Nucleus accumbens (tissue), 56 donors: ENCODE data around the gene MAPKAPK3.
"Not testable (repeated sequence)": the region's sequence is repeated elsewhere in the genome, so short reads cannot be mapped to it uniquely, and the experiment has no call there.

Experiments used
- DNase-seq, 56 donors: peaks; one replicate each; lab custom pipeline; 2025; lab: John Stamatoyannopoulos, UW

The MAPKAPK3 gene

DNA sequence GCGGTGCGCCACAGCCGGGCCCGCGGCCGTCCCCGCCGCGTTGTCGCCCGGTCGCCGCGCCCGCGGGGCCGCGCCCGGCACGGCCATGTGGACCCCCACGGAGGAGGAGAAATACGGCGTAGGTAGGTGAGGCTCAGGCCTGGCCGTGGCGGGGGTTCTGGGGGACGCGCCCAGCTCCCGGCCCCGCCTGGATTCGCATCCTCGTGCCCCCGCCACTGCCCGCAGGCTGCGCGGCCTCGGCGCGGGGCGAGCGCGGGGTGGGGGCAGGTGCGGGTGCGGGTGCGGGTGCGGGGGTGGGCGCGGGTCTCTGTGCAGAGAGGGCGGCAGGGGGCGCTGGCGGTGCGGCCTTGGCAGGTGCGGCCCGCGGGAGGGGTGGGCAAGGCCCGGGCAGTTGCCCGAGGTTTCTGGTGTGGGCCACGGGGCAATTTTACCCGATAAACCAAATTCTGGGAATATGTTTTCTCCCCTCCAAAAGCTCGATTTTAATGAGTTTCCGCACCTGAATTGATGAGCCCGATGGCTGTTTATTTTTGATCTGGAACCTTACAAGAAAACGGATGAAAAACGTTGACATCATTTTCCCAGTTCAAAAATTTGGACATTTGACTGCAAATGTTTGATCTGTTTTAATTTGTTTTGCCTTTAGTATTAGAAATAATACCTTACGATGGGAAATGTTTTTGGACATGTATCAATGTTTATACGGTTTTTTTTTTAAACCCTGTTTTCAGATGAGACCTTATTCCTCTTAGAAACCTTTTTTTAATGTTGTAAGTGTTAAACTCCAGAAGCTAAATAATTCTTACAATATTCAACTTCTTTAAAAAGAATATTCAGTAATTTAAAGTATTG, 58.5 kb downstream of the MAPKAPK3 start:
- peak in 52 of 56 donors; percentile 18 to 88 (median 66) for DNase-seq

DNA sequence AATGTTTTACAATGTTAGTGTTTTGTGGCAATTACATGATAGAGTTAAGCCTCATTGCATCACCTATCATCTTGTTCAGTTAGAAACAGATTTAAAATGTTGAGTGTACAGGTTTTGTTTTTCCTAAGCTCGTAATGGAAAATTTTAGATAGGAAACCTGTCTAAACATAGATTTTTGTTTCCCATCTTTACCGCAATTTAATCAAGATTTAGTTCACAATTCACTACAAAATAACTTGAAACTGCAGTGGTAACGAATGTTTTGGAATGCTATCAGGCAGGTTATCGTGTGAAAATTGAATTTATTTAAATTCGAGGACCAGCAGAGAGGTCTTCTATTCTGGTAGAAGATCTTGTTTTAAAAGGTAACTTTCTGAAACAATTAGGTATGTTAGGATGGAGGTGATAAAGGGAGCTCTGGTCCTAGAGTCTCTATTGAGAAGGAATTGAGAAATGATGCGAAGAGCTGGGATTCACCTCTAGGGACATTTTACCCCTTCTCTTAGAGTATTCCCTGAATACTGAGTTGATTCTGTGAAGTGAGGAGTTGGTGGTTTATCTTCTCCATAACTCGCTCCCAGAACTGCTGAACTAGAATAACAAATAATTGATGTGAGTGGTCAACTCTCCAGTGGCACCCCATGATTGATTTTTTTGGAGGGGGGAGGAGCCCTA, 59.2 kb downstream of the MAPKAPK3 start:
- DNase-seq, result no peak

DNA sequence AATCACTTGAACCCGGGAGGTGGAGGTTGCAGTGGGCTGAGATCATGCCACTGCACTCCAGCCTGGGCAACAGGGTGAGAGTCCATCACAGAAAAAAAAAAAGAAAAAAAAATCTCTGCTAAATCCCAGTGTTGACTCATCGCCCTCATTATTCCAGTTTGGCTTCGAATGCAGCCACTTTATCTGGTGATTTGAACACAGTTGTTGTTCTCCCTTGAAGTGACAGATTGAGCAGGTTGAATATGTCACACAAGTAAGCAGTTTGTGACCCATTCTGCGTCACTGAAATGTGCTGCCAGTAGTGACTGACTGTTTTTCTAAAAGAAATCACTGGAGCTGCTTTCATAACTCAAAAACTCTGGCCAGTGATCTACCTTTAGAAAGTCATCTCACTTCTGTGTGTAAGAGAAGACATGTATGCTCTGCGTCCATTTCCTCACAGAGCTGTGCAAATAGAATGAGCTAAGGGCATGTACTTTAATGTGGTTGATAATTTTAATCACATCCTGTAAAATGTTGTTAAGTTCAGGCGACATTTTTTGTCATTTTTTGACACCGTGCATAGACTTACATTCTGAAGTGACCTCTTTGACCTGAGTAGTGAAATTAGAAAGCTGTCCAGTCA, 70.3 kb downstream of the MAPKAPK3 start:
- peak in 5 of 56 donors; percentile 10 to 55 (median 21) for DNase-seq

DNA sequence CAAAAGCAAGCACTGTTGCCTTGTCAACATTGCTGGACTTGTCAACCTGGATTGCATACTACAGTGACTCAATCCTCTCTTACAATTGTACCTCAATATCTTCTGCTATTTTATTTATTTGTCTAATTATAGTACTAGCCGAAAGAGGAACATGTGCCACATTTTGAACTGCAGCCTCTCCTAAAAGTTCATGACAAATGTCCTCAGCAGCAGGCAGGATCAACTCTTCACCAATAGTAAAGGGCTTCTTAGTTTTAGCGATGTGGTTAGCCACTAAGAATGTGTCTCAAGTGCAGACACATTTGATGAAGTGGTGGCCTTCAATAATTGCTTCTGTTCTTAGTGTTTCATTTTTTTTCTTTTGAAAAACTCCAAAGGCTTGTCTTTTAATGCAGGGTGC, 71.0 kb downstream of the MAPKAPK3 start:
- no peak for DNase-seq

DNA sequence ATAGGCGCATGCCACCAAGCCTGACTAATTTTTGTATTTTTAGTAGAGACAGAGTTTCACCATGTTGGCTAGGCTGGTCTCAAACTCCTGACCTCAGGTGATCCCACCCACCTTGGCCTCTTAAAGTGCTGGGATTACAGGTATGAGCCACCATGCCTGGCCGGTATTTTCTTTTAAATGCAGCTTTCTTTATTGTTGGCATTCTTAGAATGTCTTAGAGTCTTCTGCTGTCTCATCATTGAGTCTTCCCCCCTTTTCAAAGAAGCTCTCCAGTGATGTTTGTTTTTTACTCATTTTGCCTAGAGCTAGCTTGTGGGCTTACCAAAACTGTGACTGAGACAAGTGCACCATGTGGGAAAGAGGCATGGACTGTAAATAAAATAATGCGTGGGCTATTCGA, 71.7 kb downstream of the MAPKAPK3 start:
- DNase-seq, result not testable (repeated sequence)

DNA sequence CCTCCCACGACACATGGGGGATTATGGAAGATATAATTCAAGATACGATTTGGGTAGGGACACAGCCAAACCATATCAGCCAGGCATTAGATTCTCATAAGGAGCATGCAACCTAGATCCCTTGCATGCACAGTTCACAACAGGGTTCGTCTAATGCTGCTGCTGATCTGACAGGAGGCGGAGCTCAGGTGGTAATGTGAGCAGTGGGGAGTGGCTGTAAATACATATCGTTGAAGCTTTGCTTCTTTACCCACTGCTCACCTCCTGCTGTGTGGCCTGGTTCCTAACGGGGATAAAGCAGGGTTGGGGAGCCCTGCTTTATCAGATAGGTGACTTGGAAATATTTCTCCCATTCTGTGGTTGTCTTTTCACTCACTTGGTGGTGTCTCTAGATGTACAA, 72.6 kb downstream of the MAPKAPK3 start:
- DNase-seq, result no peak

DNA sequence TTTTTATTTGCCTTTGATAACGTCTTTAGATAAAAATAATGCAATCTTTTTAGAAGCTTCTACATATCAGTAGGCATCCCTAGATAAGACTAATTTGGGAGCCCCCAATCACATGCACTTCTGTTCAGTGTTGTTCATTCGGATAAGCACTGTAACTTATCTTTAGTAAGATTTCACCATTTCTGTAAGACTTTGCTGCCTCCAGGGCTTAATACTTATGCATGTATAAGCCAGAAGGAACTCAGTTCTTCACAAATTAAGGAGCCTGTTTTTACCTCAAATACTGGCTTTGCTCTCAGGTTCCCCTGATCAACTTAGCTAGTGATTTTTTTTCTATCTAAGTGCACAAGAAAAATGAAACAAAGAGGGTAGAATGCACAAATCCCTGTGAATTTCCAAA, 78.1 kb downstream of the MAPKAPK3 start:
- no peak for DNase-seq

DNA sequence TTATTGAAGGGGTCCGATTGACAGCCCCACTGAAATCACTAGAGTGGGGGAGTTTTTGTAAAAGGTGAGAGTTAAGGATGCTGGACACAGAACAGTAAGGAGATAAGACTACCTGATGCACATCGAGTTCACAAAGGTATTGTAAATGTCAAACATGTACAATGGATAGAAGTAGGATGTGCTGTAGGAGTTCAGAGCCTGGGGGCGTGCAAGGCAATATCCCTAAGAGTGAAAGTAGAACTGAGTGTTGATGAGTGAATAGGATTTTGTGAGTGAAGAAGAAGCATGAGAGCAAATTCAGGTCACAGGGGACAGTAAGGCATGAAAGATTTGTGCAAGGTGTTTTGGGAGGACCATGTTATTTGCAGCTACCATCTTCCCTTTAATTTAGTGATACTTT, 79.3 kb downstream of the MAPKAPK3 start:
- no peak for DNase-seq

DNA sequence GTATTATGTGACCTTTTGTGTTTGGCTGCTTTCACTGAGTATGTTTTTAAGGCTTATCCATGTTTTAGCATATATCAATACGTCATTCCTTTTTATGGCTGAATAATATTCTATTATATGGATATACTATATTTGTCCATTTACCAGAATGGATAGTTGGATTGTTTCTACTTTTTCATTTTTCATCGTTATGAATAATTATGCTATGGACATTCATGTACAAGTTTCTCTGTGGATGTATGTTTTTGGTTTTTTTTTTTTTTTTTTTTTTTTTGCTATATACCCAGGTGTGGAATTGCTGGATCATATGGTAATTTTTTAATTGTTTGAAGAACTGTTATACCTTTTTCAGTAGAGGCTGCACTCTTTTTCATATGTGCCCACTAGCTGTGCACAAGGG, 81.3 kb downstream of the MAPKAPK3 start:
- DNase-seq, result no peak
